HG03460 (cell line): ENCODE data around the gene TMEM134.

ENCODE experiments used
- ATAC-seq: cut with Tn5 transposase; IDR thresholded peaks from one replicate; pipeline ENCODE4 v1.9.1; 2021; ENCODE audit not compliant: unreplicated experiment

The TMEM134 gene

DNA sequence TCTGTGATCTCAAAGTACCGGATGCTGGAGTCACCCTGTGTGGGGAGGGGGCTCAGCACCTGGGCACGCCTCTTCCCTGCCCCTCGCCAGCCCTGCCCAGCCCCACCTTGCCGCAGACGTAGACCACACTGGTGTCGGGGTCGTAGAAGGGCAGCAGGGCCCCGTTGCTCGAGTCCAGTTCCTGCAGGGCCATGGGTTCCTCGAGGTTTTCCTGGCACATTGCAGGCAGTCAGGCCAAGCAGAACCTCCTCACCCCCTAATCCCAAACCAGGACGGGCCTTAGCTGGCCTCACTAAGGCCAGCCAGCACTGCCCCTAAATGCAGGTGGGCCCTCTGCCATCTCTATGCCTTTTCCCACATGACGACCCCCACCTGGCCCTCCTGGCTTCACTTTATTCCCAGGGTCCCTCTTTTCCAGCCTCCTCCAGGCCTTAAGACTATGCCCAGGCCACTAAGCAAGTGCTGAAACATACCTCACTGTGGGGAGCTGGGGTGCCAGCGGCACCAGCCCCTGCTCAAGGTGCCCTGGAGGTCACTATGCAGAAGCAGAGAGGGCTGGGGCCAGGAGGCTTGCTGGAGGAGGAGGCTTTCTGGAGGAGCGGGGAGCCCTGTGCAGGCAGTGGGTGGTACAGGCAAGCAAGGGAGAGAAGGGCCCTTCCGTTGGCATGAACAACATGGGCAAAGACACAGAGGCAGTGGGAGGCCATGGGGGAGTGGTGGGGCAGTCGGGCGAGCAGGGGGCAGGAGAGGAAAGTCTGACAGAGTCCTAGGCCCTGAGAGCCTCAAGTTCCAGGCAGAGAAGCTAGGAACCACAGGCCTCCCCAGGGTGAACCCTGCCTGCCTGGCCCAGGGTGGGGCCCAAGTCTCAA lies 28.6 kb downstream of the TMEM134 start:
- no peak for ATAC-seq

DNA sequence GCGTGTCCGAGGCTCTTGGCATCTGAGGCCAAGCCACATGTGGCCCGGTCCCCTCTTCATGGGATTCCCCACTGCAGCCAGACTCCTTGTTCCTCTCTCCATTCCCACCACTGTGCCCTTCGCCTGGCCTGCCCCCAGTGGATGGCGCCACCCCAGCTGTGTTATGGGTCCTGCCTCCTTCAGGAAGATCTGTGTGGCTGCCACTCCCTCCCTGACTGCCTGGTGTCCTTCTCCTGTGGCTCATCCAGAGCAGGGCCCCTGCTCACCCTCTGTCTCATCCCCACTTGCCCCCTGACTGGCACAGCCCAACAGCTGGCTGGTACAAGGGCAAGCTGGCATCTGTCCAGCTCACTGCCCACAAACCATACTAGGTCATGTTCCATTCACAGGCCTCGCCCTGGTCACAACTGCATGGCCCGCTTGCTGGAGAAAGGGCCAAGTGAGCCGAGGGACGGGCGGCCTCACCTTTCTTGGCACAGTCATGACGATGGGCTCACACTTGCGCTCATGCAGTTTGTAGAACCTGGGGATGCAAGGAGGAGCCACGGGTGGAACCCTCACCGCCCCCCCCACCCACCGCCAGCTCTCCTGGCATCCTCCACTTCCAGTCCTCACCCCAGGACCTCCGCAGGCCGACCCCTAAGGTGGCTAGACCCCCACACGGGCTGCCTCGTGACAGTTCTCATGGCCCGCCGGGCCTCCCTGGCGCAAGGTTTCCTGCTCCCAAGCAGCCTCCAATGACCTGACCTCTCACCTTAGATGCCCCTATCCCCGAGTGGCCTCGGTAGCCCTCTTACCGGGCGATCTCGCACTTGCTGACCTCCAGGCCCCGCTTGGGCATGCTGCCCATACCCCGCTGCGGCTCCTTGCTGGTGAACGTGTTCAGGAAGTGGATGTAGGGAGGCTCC lies 29.5 kb downstream of the TMEM134 start:
- ATAC-seq: no peak

DNA sequence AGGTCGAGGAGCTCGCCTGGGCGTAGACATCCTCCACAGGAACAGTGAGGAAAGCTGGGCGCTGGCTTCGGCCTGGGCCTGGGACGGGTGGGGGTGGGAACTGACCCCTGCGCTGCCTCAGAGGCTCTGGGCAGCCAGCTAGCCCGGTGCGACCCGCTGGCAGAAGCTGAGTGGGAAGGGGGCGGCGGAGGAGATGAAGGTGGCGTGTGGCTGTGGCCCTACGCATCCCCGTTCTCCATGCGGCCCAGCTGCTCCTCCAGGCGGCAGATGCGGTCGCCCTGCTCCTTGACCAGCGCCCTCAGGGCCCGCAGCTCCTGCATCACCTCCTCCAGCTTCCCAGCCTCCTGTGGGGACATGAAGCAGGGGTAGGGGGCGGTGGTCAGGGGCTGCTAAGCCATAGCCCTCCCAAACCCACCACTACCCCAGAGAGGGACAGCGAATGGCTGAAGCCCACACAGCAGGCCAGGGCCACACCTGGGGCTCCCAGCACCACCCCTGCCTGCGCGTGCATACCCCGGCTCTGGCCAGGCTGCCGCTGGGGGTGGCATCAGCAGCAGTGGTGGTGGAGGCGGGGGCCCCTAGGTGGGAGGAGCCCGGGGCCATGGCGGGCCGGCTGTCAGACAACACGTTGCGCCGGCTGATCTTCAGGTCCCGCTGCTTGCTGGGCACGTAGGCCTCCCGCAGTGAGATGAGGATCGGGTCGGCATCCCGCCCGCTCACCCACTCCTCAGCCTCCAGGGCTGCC lies 30.7 kb downstream of the TMEM134 start:
- no peak for ATAC-seq

DNA sequence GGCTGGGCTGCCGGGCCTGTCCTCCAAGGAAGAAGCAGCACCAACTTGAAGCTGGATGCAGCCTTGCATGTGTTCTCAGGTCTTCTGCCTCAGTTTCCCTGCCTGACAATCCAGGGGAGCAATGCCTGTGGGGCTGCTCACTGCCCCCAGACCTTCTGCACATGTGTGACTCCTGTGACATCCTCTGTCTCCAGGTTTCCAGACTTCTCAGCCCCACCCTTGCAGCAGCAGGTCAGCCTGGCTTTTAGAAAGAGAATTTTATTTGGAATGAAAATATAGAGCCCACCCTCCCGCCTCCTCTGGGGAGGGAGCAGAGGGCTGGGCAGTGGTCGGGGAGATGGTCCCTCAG lies 31.3 kb downstream of the TMEM134 start:
- ATAC-seq: no peak

DNA sequence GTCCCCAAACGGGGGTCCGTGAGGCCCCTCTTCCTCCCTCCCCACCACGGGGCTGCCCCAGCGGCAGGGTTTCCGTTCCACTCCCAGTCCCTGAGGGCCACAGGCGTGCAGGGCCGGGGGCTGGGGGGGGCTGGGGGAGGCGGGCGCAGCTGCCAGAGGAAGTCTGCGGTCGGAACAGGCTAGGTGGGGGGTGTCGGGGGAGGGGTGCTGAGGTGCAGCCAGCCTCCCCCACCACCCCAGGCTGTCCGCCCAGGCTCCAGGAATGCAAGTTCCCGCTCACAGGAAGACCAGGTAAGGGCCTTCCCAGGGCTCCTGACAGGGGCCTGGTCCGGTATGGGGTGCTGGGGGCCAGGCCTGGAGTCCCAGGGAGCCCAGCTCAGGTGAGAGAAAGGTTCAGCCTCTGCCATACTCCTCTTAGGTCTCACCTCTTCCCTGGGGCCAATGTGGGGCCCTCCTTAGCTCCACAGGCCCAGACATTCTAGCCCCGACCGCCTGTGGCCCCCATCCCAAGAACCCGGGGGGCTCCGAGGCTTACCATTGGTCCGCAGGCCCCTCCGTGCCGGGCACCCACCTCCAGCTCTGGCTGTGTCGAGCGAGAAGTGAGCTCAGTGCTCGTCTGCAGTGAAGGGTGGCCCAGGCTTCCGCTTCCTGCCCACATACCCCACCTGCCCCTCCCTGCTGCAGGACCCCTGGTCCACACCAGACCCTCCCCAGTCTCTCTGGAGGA lies 31.8 kb downstream of the TMEM134 start, which contains the start of gene PTPRCAP:
Gene PTPRCAP, minus strand, starts transcription at position 601 of the 727 bp plus-strand sequence. Its CDS starts 63 bp downstream, at position 538.
- ATAC-seq: peak; percentile 36

DNA sequence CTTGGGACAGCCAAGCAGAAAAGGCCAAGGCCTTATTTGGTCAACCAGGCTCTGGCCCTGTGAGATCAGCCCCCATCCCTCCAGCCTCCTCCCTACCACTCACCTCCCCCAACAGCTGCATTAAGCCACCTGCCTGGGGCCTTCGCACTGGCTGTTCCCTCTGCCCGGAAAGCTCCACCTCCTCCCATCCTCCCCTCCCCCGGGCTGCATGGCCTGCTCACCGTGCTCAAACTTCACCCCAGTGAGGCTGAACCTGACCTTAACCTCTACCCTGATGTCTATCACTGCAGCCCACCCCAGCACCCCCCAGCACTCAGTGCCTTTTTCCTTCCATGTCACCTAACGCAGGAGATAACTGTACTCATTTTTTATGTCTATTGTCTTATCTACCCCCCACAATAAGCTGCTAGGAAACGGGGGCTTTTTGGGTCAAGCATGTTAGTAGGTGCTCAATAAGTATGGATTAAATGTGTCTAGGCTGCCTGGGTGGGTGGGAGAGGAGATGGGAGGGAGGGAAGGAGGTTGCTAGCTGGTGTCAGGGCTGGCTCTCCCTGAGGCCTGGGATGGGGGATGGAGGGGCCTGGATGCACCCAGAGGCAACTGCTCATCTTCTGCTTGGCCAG lies 32.5 kb downstream of the TMEM134 start:
- ATAC-seq: peak; percentile 40

DNA sequence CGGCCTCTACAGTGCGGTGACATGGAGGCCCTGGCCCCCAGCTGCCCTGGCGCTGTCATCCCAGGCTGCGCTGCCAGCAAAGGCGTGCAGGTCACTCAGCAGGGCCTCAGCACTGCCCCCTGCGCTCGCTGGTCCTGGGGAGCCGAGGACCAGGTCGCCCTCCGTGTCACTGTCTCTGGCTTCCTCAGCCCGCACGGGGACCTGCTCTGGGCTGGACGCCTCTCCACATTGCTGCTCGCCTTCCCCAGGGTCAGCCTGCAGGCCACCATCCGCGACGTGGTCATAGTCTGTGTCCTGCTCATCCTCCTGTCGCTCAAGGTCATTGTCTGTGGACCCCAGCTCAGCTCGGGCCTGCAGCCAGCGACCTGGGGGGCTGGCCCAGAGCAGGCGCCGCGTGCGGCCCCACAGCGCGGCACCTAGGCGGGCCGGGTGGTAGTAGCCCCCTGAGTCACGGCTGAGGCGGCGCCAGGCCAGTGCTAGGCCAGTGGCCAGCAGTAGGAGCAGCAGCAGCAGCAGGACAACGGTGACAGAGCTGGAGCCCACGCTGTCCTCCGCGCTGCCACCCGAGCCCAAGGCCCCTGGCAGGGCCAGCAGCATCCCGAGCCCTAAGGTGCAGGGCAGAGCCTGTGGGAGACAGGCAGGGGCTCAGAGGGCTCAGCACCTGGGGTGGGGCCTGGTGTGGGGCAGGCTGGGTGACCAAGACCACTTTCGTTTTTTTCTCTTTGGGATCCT lies 33.2 kb downstream of the TMEM134 start:
- ATAC-seq: no peak

DNA sequence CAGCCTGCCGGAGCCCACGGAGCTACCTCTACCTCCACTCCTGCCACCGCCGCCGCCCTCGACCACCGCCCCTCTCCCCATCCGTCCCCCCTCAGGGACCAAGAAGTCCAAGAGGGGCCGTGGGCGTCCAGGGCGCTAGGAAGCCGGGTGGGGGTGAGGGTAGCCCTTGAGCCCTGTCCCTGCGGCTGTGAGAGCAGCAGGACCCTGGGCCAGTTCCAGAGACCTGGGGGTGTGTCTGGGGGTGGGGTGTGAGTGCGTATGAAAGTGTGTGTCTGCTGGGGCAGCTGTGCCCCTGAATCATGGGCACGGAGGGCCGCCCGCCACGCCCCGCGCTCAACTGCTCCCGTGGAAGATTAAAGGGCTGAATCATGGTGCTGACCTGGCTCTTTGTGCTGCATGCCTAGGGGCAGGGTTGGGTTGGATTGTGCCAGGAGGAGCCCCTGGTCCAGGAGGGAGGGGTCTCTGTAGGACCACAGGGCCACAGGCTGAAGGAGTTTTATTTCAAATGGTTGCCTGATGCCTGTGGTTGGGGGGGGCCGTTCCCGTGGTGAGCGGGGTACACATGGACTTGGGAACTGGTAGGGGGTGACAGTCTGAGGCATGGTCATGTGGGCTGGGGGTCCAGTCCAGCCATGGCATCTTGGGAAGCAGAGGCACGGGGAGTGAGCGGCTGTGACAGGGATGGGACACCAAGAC lies 33.9 kb downstream of the TMEM134 start:
- ATAC-seq: no peak

DNA sequence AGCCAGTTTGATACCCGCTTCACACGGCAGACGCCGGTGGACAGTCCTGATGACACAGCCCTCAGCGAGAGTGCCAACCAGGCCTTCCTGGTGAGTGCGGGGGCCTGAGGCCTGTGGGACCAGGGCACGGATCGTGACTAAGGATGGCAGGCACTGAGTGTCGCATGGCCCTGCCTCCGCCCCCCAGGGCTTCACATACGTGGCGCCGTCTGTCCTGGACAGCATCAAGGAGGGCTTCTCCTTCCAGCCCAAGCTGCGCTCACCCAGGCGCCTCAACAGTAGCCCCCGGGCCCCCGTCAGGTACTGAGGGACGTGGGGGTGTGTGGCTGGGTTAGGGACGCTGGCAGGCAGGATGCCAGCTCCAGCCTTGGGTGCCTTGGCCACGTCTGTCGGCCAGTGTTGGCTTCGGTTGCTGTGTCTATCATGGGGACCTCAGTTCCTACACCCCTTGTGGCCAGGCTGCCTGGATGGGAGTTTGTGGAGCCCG lies 34.6 kb downstream of the TMEM134 start:
- no peak for ATAC-seq

DNA sequence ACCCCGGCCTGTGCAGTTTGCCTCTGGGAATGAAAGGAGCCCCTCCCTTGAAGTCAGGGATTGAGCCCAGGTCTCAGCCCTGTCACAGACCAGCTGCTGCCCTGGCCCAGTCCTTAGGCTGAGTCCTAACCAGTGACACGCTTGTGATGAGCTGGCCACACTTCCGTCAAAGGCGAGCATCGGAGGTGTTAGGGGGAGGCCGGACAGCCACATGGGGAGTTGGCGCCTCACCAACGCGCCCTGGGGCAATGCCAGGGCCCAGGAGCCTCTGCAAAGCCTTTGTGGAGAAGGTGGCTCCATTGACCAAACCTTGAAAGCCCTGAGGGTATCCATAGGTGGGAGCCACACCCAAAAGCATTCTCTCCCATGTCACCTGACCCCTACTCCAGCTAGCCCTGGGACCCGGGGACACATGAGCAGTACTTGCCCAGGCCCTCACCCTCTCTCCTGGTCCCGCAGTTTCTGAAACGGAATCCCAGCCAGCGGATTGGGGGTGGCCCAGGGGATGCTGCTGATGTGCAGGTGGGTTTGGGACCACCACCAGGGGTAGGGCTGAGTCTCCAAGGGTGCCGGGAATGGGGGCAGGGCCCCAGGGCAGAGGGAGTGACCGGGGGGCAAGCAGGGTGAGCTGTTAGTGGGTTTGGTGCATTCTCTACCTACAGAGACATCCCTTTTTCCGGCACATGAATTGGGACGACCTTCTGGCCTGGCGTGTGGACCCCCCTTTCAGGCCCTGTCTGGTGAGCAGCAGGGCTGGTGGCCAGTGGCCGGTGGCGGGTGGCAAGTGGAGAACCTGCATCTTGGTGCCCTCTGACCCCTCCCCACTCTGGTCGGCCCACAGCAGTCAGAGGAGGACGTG lies 35.3 kb downstream of the TMEM134 start:
- ATAC-seq: no peak

DNA sequence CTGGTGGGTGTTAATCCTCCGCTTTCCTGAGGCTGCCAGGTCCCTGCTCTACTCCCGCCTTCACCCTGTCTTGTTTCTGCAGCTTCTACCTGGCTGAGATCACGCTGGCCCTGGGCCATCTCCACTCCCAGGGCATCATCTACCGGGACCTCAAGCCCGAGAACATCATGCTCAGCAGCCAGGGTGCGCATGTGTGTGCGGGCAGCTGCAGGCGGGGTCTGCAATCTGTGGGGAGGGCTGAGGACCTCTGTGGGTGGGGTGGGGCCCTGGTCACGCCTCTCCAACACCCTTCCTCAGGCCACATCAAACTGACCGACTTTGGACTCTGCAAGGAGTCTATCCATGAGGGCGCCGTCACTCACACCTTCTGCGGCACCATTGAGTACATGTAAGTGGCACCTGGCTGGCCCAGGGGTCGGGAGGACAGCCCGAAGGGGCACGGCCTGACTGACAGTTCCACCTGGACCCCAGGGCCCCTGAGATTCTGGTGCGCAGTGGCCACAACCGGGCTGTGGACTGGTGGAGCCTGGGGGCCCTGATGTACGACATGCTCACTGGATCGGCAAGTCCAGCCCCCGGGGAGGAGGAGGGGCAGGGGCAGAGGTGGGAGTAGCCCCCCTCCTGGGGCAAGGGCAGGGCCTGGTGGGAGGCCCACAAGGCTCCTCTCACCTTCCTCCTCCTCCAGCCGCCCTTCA lies 36.2 kb downstream of the TMEM134 start:
- ATAC-seq: no peak

DNA sequence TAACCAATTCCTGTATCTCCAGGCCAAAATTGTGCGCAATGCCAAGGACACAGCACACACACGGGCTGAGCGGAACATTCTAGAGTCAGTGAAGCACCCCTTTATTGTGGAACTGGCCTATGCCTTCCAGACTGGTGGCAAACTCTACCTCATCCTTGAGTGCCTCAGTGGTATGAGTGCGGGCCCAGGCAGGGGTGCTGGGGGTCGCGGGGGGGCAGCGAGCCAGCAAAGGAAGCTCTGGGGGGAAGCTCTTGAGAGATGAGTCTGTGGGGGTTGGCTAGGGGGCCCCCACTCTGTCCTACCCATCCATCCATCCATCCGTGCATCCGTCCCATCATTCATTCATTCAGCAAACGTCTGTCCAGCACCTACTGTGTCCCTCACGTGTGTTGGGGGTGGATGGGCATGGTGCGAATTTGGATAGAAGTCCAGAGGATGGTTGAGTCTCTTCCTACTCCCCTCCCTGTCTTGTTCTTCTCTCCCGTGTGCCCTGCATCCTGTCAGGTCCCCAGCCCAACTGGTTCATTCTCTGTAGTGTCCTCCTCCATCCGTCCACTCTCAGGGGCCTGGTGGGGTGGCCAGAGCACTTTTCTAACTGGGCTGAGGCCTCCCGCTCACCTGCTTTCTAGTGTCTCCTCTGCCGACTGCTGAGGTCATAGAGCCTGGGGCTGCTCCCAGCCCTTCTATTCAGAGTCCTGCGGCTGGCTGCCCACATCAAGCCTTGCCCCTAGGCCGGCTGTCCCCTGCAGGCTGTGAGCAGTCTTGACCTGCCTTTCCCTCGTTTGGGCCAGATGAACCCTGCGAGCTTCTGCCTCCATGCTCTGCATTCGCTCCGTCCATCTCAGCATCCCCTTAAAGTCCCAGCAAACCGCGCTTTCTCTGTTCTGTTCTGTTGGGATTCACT lies 37.5 kb downstream of the TMEM134 start:
- ATAC-seq: no peak

DNA sequence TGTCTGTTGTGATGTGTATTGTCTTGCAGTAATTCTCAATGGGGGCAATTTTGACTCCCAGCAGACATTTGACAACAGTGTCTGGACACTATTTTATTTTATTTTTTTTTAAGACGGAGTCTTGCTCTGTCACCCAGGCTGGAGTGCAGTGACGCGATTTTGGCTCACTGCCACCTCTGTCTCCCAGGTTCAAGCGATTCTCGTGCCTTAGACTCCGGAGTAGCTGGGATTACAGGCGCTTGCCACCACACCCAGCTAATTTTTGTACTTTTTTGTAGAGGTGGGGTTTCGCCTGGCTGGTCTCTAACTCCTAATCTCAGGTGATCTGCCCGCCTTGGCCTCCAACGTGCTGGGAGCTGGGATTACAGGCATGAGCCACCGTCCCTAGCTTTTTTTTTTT lies 39.3 kb downstream of the TMEM134 start:
- no peak for ATAC-seq

DNA sequence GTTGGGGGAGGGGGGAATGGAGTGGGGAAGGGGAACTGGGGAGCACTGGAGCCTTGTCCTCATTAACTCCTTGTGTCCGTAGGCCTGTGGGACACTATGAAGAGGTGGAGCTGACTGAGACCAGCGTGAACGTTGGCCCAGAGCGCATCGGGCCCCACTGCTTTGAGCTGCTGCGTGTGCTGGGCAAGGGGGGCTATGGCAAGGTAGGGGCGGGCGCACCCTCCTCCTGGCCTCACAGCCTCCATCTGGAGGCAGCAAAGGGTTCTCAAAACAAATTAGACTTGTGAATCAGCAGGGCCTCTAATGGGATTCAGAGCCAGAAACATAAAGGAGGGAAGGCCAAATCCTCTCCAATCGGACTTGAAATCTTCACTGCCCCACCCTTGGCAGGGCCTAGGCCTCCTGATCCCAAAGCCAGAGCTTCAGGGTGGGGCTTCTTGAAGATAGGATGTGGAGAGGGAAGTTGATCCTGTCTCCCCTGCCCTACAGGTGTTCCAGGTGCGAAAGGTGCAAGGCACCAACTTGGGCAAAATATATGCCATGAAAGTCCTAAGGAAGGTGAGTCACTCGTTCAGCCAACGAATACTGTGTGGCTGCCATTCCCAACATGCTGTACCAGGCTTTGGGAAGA lies 39.9 kb downstream of the TMEM134 start:
- ATAC-seq: no peak
